Globus pallidus (tissue), 1 donor: ENCODE data around the gene TMUB1.
A peak's percentile ranks its signal among the peaks of the same experiment; 100 is the strongest.

Experiments
- DNase-seq: peaks from one replicate; pipeline ENCODE4 v3.0.0-alpha.2; 2015; ENCODE audit warnings: low spot score

TMUB1 gene

GRCh38 chr7:151068069-151068773 is 15.1 kb downstream of the TMUB1 start:
- no peak for DNase-seq

- no peak for DNase-seq
Observed at GRCh38 chr7:151066273-151066974, 16.9 kb downstream of the TMUB1 start.

GRCh38 chr7:151065516-151065915 is 17.8 kb downstream of the TMUB1 start:
- no peak for DNase-seq

- no peak for DNase-seq
Observed at GRCh38 chr7:151064993-151065392, 18.3 kb downstream of the TMUB1 start.

- DNase-seq, result no peak
Observed at GRCh38 chr7:151064454-151064853, 18.8 kb downstream of the TMUB1 start.

- DNase-seq, result no peak
Observed at GRCh38 chr7:151063212-151063561, 20.1 kb downstream of the TMUB1 start.

GRCh38 chr7:151062399-151063211 is 20.7 kb downstream of the TMUB1 start:
- no peak for DNase-seq

GRCh38 chr7:151062111-151062398 is 21.2 kb downstream of the TMUB1 start:
- DNase-seq, result no peak

GRCh38 chr7:151061213-151062110 is 21.8 kb downstream of the TMUB1 start:
- no peak for DNase-seq

- peak; percentile 61 for DNase-seq
Observed at GRCh38 chr7:151060416-151061212, 22.7 kb downstream of the TMUB1 start.

- no peak for DNase-seq
Observed at GRCh38 chr7:151060113-151060415, 23.2 kb downstream of the TMUB1 start.

- DNase-seq, result peak; percentile 89
Observed at GRCh38 chr7:151059367-151060112, 23.8 kb downstream of the TMUB1 start, which contains the start of gene SLC4A2. Gene SLC4A2, plus strand, starts transcription at chr7:151059589. Its CDS starts 2,399 bp downstream, at chr7:151061988.

- DNase-seq, result no peak
Observed at GRCh38 chr7:151058781-151059366, 24.4 kb downstream of the TMUB1 start.

- peak; percentile 100 for DNase-seq
Observed at GRCh38 chr7:151057989-151058780, 25.1 kb downstream of the TMUB1 start.

- no peak for DNase-seq
Observed at GRCh38 chr7:151057506-151057988, 25.7 kb downstream of the TMUB1 start, which contains the start of gene CDK5. Gene CDK5, minus strand, starts transcription at chr7:151057897. Its CDS starts 49 bp downstream, at chr7:151057848.

- no peak for DNase-seq
Observed at GRCh38 chr7:151056666-151057505, 26.4 kb downstream of the TMUB1 start.

GRCh38 chr7:151056283-151056665 is 27.0 kb downstream of the TMUB1 start:
- DNase-seq, result no peak

- no peak for DNase-seq
Observed at GRCh38 chr7:151053751-151054150, 29.5 kb downstream of the TMUB1 start.
